OCI-LY1 (cell line): ENCODE measurements around the gene TMEM260.

Source experiments
- H2AFZ ChIP-seq: fragments of 200-600 bp; sonication (generic), shearing (Covaris generic); 2 replicates; pipeline ENCODE4 v1.6.0; 2014; ENCODE audit warnings: antibody characterized with exemption, mild to moderate bottlenecking, low read length
- H3F3A ChIP-seq: fragments of 200-600 bp; sonication (generic), shearing (Covaris generic); 2 replicates; pipeline ENCODE4 v1.6.0; 2014; ENCODE audit warnings: mild to moderate bottlenecking, antibody characterized with exemption, low read length, moderate library complexity; ENCODE audit not compliant: insufficient read depth
- H3K27ac ChIP-seq: fragments of 200-600 bp; sonication (generic); 2 replicates; pipeline ENCODE4 v1.5.1; 2014; ENCODE audit warnings: low read length, mixed run types, mild to moderate bottlenecking, low read depth; ENCODE audit not compliant: poor library complexity, severe bottlenecking
- H3K27me3 ChIP-seq: fragments of 200-600 bp; sonication (generic); 2 replicates; pipeline ENCODE4 v1.6.0; 2014; ENCODE audit warnings: antibody characterized with exemption, mild to moderate bottlenecking, low read length, moderate library complexity; ENCODE audit not compliant: insufficient read depth
- H3K36me3 ChIP-seq: fragments of 200-600 bp; sonication (generic); 2 replicates; pipeline ENCODE4 v1.6.1; 2014; ENCODE audit warnings: mild to moderate bottlenecking, antibody characterized with exemption, low read length, moderate library complexity, mixed read lengths; ENCODE audit not compliant: insufficient read depth
- H3K4me1 ChIP-seq: fragments of 200-600 bp; sonication (generic); 2 replicates; pipeline ENCODE4 v1.5.1; 2014; ENCODE audit warnings: mild to moderate bottlenecking, low read length, moderate library complexity; ENCODE audit not compliant: insufficient read depth, severe bottlenecking
- H3K4me2 ChIP-seq: fragments of 200-600 bp; sonication (generic), shearing (Covaris generic); 2 replicates; pipeline ENCODE4 v1.6.1; 2014; ENCODE audit warnings: low read length
- H3K4me3 ChIP-seq: fragments of 200-600 bp; sonication (generic); 2 replicates; pipeline ENCODE4 v1.5.1; 2014; ENCODE audit warnings: low read length, low read depth, mild to moderate bottlenecking, mixed read lengths; ENCODE audit not compliant: poor library complexity, severe bottlenecking
- H3K79me2 ChIP-seq: fragments of 200-600 bp; shearing (Covaris generic); 2 replicates; pipeline ENCODE4 v1.6.1; 2016; ENCODE audit warnings: mixed run types, low read length, mixed read lengths; ENCODE audit not compliant: insufficient read depth
- H3K9ac ChIP-seq: fragments of 200-600 bp; sonication (generic), shearing (Covaris generic); 2 replicates; pipeline ENCODE4 v1.6.1; 2014; ENCODE audit warnings: mild to moderate bottlenecking, low read length, mixed read lengths
- H3K9me2 ChIP-seq: fragments of 200-600 bp; sonication (generic), shearing (Covaris generic); 2 replicates; pipeline ENCODE4 v1.6.1; 2014; ENCODE audit warnings: low read depth, mild to moderate bottlenecking, low read length, mixed read lengths
- H3K9me3 ChIP-seq: fragments of 200-600 bp; shearing (Covaris generic); 2 replicates; pipeline ENCODE4 v1.6.1; 2014; ENCODE audit warnings: low read length, mixed read lengths
- H4K20me1 ChIP-seq: fragments of 200-600 bp; sonication (generic), shearing (Covaris generic); 2 replicates; pipeline ENCODE4 v1.6.0; 2016; ENCODE audit warnings: mild to moderate bottlenecking, low read length; ENCODE audit not compliant: insufficient read depth
- CTCF ChIP-seq: fragments of 200-600 bp; sonication (generic), shearing (Covaris generic); IDR thresholded peaks from 2 replicates; pipeline ENCODE4 v1.5.1; 2017; ENCODE audit warnings: mild to moderate bottlenecking, antibody characterized with exemption, low read length, moderate library complexity, mixed read lengths
- EZH2 ChIP-seq: fragments of 200-600 bp; sonication (generic), shearing (Covaris generic); IDR thresholded peaks from 2 replicates; pipeline ENCODE4 v1.8.0; 2017; ENCODE audit warnings: borderline replicate concordance, mixed run types, mild to moderate bottlenecking, antibody characterized with exemption, low read length, moderate library complexity, mixed read lengths

The TMEM260 gene

GRCh38 chr14:56633544-56633943 is 53.9 kb downstream of the TMEM260 start:
- TF ChIP-seq EZH2 (no peak), CTCF (no peak)
- H3K4me2 ChIP-seq, result no peak overlapping the region
- no peak overlapping the region for H3K9ac ChIP-seq
- peaks cover 77% of the 10 kb centered on the region for H3K36me3 ChIP-seq
- peaks cover 5% of the 10 kb centered on the region; the same call in 1 of the 2 replicates for H3K9me3 ChIP-seq
- H3F3A ChIP-seq, result no peaks in the 10 kb centered on the region
- H3K9me2 ChIP-seq, result no peaks in the 10 kb centered on the region
- H3K79me2 ChIP-seq, result no peaks in the 10 kb centered on the region
- H2AFZ ChIP-seq, result no peak overlapping the region
- H3K27ac ChIP-seq, result no peak overlapping the region
- H4K20me1 ChIP-seq, result no peaks in the 10 kb centered on the region
- H3K4me1 ChIP-seq, result no peaks in the 10 kb centered on the region
- H3K4me3 ChIP-seq, result no peak overlapping the region
- no peaks in the 10 kb centered on the region for H3K27me3 ChIP-seq

GRCh38 chr14:56635041-56635440 is 55.4 kb downstream of the TMEM260 start:
- Histone ChIP-seq H2AFZ (no peak overlapping the region), H3F3A (no peaks in the 10 kb centered on the region), H4K20me1 (no peaks in the 10 kb centered on the region), H3K4me2 (no peak overlapping the region), H3K4me1 (no peaks in the 10 kb centered on the region), H3K9me3 (peaks cover 5% of the 10 kb centered on the region; the same call in 1 of the 2 replicates), H3K27me3 (no peaks in the 10 kb centered on the region), H3K27ac (no peak overlapping the region), H3K4me3 (no peak overlapping the region), H3K36me3 (peaks cover 80% of the 10 kb centered on the region), H3K79me2 (no peaks in the 10 kb centered on the region), H3K9me2 (no peaks in the 10 kb centered on the region), H3K9ac (no peak overlapping the region)
- TF ChIP-seq CTCF, result no peak
- TF ChIP-seq EZH2, result no peak

GRCh38 chr14:56647493-56647892 is 67.9 kb downstream of the TMEM260 start:
- Histone ChIP-seq H3K9me3 (no peaks in the 10 kb centered on the region), H3K79me2 (no peaks in the 10 kb centered on the region), H3K27me3 (no peaks in the 10 kb centered on the region), H3K4me2 (no peak overlapping the region), H2AFZ (no peak overlapping the region), H3K4me1 (no peaks in the 10 kb centered on the region), H3K9ac (no peak overlapping the region), H3K4me3 (no peak overlapping the region), H4K20me1 (no peaks in the 10 kb centered on the region), H3F3A (no peaks in the 10 kb centered on the region), H3K9me2 (no peaks in the 10 kb centered on the region), H3K27ac (no peak overlapping the region), H3K36me3 (no peaks in the 10 kb centered on the region)
- TF ChIP-seq EZH2, result no peak
- TF ChIP-seq CTCF, result no peak
